HepG2 (cell line): ENCODE data around the gene CCDC154. TPM values are rescaled to one million over a fixed set of nuclear protein-coding genes. Genes with fewer than 3 reads are reported as not detected.

Source experiments
- CCDC6 ChIP-seq: sonication (generic); formaldehyde crosslinking; IDR thresholded peaks from 2 replicates; pipeline ENCODE4 v1.8.1; 2022; ENCODE audit warnings: mild to moderate bottlenecking, missing genetic modification reagents, moderate library complexity
- ESRRA ChIP-seq: sonication (generic); formaldehyde crosslinking; IDR thresholded peaks from 2 replicates; pipeline ENCODE4 v1.5.1; 2020; ENCODE audit warnings: mild to moderate bottlenecking, low read depth, missing genetic modification reagents
- KLF12 ChIP-seq: sonication (generic); formaldehyde crosslinking; IDR thresholded peaks from 2 replicates; pipeline ENCODE4 v1.4.0; 2020; ENCODE audit warnings: missing genetic modification reagents, borderline replicate concordance
- MIXL1 ChIP-seq: IDR thresholded peaks from 2 replicates; pipeline ENCODE4 v1.6.1; 2016
- SNAI1 ChIP-seq: sonication (generic); formaldehyde crosslinking; IDR thresholded peaks from 2 replicates; pipeline ENCODE4 v1.5.0; 2020; ENCODE audit warnings: mild to moderate bottlenecking, missing genetic modification reagents, borderline replicate concordance
- SRY ChIP-seq: sonication (generic); formaldehyde crosslinking; IDR thresholded peaks from 2 replicates; pipeline ENCODE4 v1.8.0; 2022; ENCODE audit warnings: mild to moderate bottlenecking, missing genetic modification reagents
- ZNF605 ChIP-seq: sonication (generic); formaldehyde crosslinking; IDR thresholded peaks from 2 replicates; pipeline ENCODE4 v1.8.0; 2022; ENCODE audit warnings: mild to moderate bottlenecking, missing genetic modification reagents
- ZNF615 ChIP-seq: sonication (generic); formaldehyde crosslinking; IDR thresholded peaks from 2 replicates; pipeline ENCODE4 v1.5.0; 2020; ENCODE audit warnings: mild to moderate bottlenecking, missing genetic modification reagents, borderline replicate concordance
- ZNF670 ChIP-seq: sonication (generic); formaldehyde crosslinking; IDR thresholded peaks from 2 replicates; pipeline ENCODE4 v1.8.0; 2022; ENCODE audit warnings: mild to moderate bottlenecking, missing genetic modification reagents, borderline replicate concordance
- ZNF83 ChIP-seq: sonication (generic); formaldehyde crosslinking; IDR thresholded peaks from 2 replicates; pipeline ENCODE4 v1.4.0; 2020; ENCODE audit warnings: missing genetic modification reagents, mild to moderate bottlenecking, borderline replicate concordance
- polyA plus RNA-seq, 8 experiments: library from polyadenylated mRNA; depleted of rRNA in 3 of 8; stranded (reverse) in 7 of 8; unstranded in 1 of 8; fragments of >200 nt; fragmentation: Illumina TruSeq in 4 of 8; extraction: Trizol in 4 of 8; gene quantifications; 2 replicates each; pipeline versions ENCODE4 v1.2.1 to v1.2.3, GENCODE V29; 2011 to 2016; ENCODE audit warnings: low read depth in 4 of 8, missing spikeins in 1 of 8, mixed read lengths in 1 of 8; ENCODE audit not compliant: insufficient read depth in 1 of 8
- total RNA-seq, 5 experiments: library from RNA; depleted of rRNA; stranded (reverse); fragments of >200 nt; fragmentation: Illumina TruSeq; extraction: Trizol; gene quantifications; 2 replicates each; pipeline ENCODE4 v1.2.3, GENCODE V29; 2016; ENCODE audit warnings: low read depth in 1 of 5
- TF ChIP-seq, protein P1 (sequence below): IDR thresholded peaks from 2 replicates; pipeline ENCODE4 v1.6.1; 2012; ENCODE audit warnings: low read depth, low read length, improper control_type of control experiment
- TF ChIP-seq, protein P2 (sequence below): sonication (generic); formaldehyde crosslinking; IDR thresholded peaks from 2 replicates; pipeline ENCODE4 v1.8.0; 2023; ENCODE audit warnings: mild to moderate bottlenecking, missing genetic modification reagents
- TF ChIP-seq, protein P3 (sequence below): sonication (generic); formaldehyde crosslinking; IDR thresholded peaks from 2 replicates; pipeline ENCODE4 v1.4.0; 2020; ENCODE audit warnings: missing genetic modification reagents, low read depth, mild to moderate bottlenecking, borderline replicate concordance
- TF ChIP-seq, protein P4 (sequence below): sonication (generic); formaldehyde crosslinking; conservative IDR thresholded peaks from 2 replicates; pipeline ENCODE4 v1.4.0; 2020; ENCODE audit warnings: missing genetic modification reagents
- TF ChIP-seq, protein P5 (sequence below): sonication (generic); formaldehyde crosslinking; IDR thresholded peaks from 2 replicates; pipeline ENCODE4 v1.8.1; 2023; ENCODE audit warnings: mild to moderate bottlenecking, missing genetic modification reagents
- TF ChIP-seq, protein P6 (sequence below): IDR thresholded peaks from 2 replicates; pipeline ENCODE4 v1.6.1; 2016; ENCODE audit warnings: missing genetic modification reagents, missing compliant biosample characterization
- TF ChIP-seq, protein P7 (sequence below): conservative IDR thresholded peaks from 2 replicates; pipeline ENCODE4 v1.6.1; 2018; ENCODE audit warnings: missing genetic modification reagents
- TF ChIP-seq, protein P8 (sequence below): IDR thresholded peaks from 2 replicates; pipeline ENCODE4 v1.6.1; 2016; ENCODE audit warnings: mild to moderate bottlenecking

Gene CCDC154
- total and polyA plus RNA-seq, 2 of the 13 experiments (the other 11 are each of a cell fraction or from before 2014, with no cell fraction given) = 0.92 to 1.5 TPM

DNA sequence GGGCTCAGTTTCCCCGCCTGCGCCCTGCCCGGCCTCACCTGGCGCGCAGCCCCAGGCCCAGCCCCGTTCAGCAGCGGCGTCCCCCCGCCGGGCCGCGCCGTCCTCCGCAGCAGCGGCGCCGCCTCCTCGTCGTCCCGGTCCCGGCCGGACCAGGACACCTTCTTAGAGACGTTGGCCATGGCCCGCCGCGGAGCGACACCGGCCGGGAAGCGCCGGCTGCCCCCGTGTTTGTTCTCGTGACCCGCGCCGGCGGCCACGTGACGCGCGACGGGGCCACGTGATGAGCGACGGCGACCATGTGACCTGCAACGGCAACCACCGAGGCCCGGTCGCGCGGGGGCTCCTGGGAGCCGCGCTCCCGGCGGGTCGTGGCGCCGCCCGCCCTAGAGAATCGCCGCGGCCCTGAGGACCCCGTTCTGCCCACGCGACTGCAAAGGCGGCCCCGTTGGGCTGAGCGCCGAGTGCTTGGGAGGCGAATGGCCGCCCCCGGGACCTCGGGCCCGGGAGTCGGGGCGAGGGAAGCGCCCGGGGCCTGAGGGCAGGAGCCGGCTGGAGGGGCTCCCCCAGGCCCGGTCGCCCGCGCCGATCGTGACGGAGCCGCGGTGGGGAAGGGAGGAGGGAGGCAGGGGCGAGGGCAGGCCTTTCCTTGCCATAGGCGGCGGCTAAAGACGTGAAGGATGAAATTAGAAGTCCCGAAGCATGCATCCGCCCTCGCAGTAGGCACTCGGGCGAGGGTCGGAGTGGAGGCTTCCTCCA is 30.6 kb upstream of the CCDC154 start, which contains the start of gene CLCN7 (continued):
- TF ChIP-seq, protein P1, sequence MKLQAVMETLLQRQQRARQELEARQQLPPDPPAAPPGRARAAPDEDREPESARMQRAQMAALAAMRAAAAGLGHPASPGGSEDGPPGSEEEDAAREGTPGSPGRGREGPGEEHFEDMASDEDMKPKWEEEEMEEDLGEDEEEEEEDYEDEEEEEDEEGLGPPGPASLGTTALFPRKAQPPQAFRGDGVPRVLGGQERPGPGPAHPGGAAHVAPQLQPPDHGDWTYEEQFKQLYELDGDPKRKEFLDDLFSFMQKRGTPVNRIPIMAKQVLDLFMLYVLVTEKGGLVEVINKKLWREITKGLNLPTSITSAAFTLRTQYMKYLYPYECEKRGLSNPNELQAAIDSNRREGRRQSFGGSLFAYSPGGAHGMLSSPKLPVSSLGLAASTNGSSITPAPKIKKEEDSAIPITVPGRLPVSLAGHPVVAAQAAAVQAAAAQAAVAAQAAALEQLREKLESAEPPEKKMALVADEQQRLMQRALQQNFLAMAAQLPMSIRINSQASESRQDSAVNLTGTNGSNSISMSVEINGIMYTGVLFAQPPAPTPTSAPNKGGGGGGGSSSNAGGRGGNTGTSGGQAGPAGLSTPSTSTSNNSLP = no peak
- peak; percentile 45; the same call in 1 of the 2 replicates for TF ChIP-seq KLF12
- peak; percentile 92 for TF ChIP-seq SRY (CRISPR knock-in tag)
- TF ChIP-seq, protein P2, sequence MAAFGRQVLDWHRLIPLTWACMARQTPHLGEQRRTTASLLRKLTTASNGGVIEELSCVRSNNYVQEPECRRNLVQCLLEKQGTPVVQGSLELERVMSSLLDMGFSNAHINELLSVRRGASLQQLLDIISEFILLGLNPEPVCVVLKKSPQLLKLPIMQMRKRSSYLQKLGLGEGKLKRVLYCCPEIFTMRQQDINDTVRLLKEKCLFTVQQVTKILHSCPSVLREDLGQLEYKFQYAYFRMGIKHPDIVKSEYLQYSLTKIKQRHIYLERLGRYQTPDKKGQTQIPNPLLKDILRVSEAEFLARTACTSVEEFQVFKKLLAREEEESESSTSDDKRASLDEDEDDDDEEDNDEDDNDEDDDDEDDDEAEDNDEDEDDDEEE (CRISPR knock-in tag) = no peak
- TF ChIP-seq MIXL1 (CRISPR knock-in tag) = peak; percentile 49; the same call in 1 of the 2 replicates
- no peak for TF ChIP-seq ZNF615
- TF ChIP-seq, protein P3, sequence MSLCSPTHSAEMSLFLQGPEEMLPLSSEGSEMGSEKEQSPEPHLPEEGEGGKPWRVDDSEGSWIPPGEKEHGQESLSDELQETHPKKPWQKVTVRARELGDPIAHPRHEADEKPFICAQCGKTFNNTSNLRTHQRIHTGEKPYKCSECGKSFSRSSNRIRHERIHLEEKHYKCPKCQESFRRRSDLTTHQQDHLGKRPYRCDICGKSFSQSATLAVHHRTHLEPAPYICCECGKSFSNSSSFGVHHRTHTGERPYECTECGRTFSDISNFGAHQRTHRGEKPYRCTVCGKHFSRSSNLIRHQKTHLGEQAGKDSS = peak; percentile 36; the same call in 1 of the 2 replicates
- TF ChIP-seq, protein P4, sequence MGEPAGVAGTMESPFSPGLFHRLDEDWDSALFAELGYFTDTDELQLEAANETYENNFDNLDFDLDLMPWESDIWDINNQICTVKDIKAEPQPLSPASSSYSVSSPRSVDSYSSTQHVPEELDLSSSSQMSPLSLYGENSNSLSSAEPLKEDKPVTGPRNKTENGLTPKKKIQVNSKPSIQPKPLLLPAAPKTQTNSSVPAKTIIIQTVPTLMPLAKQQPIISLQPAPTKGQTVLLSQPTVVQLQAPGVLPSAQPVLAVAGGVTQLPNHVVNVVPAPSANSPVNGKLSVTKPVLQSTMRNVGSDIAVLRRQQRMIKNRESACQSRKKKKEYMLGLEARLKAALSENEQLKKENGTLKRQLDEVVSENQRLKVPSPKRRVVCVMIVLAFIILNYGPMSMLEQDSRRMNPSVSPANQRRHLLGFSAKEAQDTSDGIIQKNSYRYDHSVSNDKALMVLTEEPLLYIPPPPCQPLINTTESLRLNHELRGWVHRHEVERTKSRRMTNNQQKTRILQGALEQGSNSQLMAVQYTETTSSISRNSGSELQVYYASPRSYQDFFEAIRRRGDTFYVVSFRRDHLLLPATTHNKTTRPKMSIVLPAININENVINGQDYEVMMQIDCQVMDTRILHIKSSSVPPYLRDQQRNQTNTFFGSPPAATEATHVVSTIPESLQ = no peak
- TF ChIP-seq ESRRA = peak; percentile 75; the same call in 1 of the 2 replicates
- TF ChIP-seq ZNF83 = peak; percentile 70; the same call in 1 of the 2 replicates
- peak; percentile 55; the same call in 1 of the 2 replicates for TF ChIP-seq ZNF605 (CRISPR knock-in tag)
- TF ChIP-seq, protein P5, sequence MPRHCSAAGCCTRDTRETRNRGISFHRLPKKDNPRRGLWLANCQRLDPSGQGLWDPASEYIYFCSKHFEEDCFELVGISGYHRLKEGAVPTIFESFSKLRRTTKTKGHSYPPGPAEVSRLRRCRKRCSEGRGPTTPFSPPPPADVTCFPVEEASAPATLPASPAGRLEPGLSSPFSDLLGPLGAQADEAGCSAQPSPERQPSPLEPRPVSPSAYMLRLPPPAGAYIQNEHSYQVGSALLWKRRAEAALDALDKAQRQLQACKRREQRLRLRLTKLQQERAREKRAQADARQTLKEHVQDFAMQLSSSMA = peak; percentile 49; the same call in 1 of the 2 replicates
- TF ChIP-seq, protein P6, sequence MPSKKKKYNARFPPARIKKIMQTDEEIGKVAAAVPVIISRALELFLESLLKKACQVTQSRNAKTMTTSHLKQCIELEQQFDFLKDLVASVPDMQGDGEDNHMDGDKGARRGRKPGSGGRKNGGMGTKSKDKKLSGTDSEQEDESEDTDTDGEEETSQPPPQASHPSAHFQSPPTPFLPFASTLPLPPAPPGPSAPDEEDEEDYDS (CRISPR knock-in tag) = peak; percentile 79
- TF ChIP-seq ZNF670 = peak; percentile 72; the same call in 1 of the 2 replicates
- TF ChIP-seq, protein P7, sequence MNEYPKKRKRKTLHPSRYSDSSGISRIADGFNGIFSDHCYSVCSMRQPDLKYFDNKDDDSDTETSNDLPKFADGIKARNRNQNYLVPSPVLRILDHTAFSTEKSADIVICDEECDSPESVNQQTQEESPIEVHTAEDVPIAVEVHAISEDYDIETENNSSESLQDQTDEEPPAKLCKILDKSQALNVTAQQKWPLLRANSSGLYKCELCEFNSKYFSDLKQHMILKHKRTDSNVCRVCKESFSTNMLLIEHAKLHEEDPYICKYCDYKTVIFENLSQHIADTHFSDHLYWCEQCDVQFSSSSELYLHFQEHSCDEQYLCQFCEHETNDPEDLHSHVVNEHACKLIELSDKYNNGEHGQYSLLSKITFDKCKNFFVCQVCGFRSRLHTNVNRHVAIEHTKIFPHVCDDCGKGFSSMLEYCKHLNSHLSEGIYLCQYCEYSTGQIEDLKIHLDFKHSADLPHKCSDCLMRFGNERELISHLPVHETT (CRISPR knock-in tag) = peak; percentile 96
- TF ChIP-seq SNAI1 = no peak
- TF ChIP-seq CCDC6 (CRISPR knock-in tag) = peak; percentile 97; the same call in 1 of the 2 replicates
- TF ChIP-seq, protein P8, sequence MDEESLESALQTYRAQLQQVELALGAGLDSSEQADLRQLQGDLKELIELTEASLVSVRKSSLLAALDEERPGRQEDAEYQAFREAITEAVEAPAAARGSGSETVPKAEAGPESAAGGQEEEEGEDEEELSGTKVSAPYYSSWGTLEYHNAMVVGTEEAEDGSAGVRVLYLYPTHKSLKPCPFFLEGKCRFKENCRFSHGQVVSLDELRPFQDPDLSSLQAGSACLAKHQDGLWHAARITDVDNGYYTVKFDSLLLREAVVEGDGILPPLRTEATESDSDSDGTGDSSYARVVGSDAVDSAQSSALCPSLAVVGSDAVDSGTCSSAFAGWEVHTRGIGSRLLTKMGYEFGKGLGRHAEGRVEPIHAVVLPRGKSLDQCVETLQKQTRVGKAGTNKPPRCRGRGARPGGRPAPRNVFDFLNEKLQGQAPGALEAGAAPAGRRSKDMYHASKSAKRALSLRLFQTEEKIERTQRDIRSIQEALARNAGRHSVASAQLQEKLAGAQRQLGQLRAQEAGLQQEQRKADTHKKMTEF = peak; percentile 87
